Esophagus (tissue), 2 donors: ENCODE data around the gene L3MBTL2. TPM values are rescaled to one million over a fixed set of nuclear protein-coding genes. Genes with fewer than 3 reads are reported as not detected.

Experiments used
- polyA plus RNA-seq, 2 donors: library from polyadenylated mRNA; stranded (reverse); fragments of 200-250 nt; gene quantifications; one replicate each; pipeline ENCODE4 v1.2.3, GENCODE V29; 2013
- donor health status: healthy with polysubstance abuse.
- donor health status: Bipolar disorder and iron deficiency.

Gene L3MBTL2
- polyA plus RNA-seq, 2 donors: 6.6 to 12.2 TPM

Other genes with a start within 250 kb of the L3MBTL2 start
- gene EP300, start 112.7 kb upstream of the L3MBTL2 start, polyA plus RNA-seq: 10 to 100 TPM; 11.6 to 13.7 TPM
- gene CHADL, start 35.6 kb downstream of the L3MBTL2 start, polyA plus RNA-seq: 1 to 10 TPM; 2.8 to 5.9 TPM
- gene RANGAP1, start 80.9 kb downstream of the L3MBTL2 start, polyA plus RNA-seq: 10 to 100 TPM; 53.0 to 61.7 TPM
- gene ZC3H7B, start 96.2 kb downstream of the L3MBTL2 start, polyA plus RNA-seq: 10 to 100 TPM; 13.9 to 23.1 TPM
- 1 to 10 TPM; 8.5 to 9.5 TPM for gene TEF, start 176.6 kb downstream of the L3MBTL2 start, polyA plus RNA-seq
- gene TOB2, start 241.5 kb downstream of the L3MBTL2 start, polyA plus RNA-seq: 10 to 100 TPM; 10.7 to 11.1 TPM